Measurements from ENCODE around the gene NBEAL1.
A peak's percentile ranks its signal among the peaks of the same experiment; 100 is the strongest.
"Not testable (repeated sequence)": the region's sequence is repeated elsewhere in the genome, so short reads cannot be mapped to it uniquely, and the experiment has no call there.

Gene NBEAL1

DNA sequence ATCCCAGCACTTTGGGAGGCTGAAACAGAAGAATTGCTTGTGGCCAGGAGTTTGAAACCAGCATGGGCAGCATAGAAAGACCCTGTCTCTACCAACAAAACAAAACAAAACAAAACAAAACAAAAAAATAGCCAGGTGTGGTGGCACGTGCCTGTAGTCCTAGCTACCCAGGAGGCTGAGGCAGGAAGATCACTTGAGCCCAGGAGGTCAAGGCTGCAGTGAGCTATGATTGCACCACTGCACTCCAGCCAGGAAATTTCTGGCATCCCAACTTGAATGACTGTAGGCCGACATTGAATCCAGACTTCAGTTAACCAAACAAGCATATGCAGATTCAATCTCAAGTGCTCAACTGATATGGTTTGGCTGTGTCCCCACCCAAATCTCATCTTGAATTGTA lies 215.0 kb downstream of the NBEAL1 start:
- not testable (repeated sequence) for DNase-seq (ENCODE audit: low read depth)

DNA sequence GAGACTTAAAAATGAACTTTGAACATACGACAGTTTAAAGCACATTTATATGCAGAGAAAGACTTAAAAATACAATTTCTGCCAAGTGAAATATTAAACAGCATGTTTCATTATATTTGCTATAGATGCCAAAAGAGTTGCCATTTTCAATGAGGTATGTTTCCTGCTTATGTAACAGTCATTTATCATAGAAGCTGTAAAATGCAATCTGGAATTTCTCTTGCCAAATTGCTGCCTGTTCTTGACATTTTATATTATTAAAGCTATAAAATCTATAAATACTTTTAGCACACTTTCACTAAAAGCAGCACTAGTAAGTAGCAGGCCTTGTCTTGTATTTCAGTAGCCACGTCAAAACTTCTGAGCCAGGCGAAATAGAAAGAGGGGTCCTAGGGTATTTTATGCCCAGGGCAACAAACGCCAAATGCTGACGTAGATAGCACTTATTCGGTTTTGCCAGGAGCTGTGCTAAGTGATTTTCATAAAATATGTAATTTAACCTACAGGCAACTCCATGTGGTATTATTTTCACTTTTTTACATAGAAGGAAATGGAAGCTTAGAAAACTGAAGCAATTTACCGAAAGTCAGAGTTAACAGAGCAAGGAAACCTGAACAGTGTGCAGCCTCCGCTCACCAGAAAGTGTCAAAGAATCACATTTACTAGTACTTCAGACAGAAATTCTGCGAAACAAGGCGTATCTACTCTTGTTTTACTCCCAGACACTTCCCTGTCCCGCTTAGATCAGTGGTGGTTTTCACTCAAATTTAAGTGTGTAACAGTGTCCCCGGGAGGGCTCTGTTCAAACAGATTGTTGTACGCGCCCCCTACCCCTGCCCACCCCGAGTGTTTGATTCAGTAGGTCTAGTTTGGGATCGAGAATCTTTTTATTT lies 222.9 kb downstream of the NBEAL1 start:
- no peak for DNase-seq (ENCODE audit: low read depth)

DNA sequence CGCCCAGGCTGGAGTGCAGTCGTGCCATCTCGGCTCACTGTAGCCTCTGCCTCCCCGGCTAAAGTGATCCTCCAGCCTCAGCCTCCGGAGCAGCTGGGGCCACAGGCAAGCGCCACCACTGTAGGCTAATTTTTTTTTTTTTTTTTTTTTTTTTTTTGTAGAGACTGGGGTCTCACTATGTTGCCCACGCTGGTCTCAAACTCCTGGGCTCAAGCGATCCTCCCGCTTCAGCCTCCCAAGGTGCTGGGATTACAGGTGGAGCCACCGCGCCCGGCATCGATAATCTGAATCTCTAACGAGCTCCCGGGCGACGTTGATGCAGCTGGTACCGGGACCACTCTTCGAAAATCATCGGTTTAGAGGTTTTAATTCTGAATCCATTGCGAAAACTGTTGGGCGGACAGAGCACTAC lies 223.6 kb downstream of the NBEAL1 start:
- no peak for DNase-seq (ENCODE audit: low read depth)

GRCh38 chr2:203238704-203239526 lies 224.2 kb downstream of the NBEAL1 start, which contains the start of gene CYP20A1:
Gene CYP20A1 (plus strand): TSS chr2:203239018. CDS start chr2:203239063, 45 bp downstream.
- DNase-seq (ENCODE audit: low read depth) = peak; percentile 97

DNA sequence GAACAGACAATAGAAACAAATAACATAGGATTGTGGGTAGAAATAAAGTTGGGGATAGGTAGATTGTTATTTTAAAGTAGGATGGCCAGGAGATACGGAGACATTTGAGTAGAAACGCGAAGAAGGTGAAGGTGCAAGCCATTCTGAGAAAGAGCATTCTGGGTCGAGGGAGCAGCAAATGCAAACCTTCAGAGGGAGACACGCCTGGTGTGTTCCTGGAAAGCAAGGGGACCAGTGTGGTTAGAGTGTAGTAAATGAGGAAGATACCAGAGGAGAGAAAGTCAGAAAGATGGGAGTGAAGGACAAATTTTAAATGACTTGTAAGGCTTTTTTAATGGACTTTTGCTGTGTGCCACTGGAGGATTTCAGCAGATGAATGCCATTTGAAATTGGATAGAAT lies 225.8 kb downstream of the NBEAL1 start:
- DNase-seq (ENCODE audit: low read depth) = no peak

- DNase-seq (ENCODE audit: low read depth) = no peak
Observed at GRCh38 chr2:203242518-203242917, 227.8 kb downstream of the NBEAL1 start.

DNA sequence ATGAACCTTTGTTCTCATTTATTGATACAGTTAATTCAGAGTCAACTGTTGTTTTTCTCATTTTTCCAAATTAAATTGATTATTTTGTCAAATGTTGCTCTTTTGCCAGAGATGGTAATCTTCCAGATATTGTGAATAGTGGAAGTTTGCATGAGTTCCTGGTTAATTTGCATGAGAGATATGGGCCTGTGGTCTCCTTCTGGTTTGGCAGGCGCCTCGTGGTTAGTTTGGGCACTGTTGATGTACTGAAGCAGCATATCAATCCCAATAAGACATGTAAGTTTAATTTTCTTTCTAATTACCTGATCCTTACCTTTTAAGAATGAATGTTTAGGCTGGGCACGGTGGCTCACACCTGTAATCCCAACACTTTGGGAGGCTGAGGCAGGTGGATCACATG lies 232.0 kb downstream of the NBEAL1 start:
- DNase-seq (ENCODE audit: low read depth) = no peak

DNA sequence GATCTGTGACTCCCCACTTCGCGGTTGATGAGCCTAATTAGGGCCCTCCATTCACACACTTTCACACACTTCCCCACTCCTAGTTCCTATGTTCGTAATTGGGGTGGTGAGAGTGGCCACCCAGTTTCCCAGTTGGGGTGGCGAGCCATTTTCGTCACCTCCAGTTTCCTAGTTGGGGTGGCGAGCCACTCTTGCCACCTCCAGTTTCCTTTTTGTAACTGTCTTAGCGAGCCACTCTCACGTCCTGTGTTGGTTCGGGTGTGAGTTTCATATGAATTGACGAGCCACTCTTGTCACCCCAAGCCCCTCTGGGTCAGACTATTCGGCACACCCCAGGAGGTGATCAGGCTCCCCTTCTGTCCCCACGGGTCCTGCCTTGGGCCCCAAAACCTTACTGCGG lies 238.1 kb downstream of the NBEAL1 start:
- no peak for DNase-seq (ENCODE audit: low read depth)

DNA sequence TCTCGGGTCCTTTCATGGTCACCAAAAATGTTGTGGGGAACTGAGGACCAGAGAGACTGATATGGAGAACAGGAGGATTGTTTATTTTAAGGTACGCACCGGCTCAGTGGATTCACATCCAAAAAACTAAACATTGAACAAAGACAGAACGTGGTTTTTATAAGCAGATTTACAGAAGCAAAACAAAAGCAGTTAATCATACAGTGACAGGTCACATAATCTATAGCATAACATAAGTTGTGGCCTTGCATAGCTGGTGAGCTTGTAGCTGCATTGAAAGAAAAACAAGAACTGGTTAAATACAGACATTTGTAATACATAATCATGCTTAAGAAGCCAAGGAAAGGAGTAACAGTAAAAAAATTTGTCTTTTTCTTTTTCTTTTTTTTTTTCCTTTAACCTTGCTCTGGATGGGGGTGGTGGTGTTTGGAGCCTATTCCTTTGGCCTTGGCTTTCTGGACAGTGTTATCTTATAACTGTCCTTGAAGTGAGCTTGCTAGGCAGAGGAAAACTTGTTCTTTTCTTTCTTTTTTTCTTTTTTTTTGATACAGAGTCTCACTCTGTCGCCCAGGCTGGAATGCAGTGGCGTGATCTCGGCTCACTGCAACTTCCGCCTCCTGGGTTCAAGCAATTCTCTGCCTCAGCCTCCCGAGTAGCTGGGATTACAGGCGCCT lies 238.9 kb downstream of the NBEAL1 start:
- not testable (repeated sequence) for DNase-seq (ENCODE audit: low read depth)

DNA sequence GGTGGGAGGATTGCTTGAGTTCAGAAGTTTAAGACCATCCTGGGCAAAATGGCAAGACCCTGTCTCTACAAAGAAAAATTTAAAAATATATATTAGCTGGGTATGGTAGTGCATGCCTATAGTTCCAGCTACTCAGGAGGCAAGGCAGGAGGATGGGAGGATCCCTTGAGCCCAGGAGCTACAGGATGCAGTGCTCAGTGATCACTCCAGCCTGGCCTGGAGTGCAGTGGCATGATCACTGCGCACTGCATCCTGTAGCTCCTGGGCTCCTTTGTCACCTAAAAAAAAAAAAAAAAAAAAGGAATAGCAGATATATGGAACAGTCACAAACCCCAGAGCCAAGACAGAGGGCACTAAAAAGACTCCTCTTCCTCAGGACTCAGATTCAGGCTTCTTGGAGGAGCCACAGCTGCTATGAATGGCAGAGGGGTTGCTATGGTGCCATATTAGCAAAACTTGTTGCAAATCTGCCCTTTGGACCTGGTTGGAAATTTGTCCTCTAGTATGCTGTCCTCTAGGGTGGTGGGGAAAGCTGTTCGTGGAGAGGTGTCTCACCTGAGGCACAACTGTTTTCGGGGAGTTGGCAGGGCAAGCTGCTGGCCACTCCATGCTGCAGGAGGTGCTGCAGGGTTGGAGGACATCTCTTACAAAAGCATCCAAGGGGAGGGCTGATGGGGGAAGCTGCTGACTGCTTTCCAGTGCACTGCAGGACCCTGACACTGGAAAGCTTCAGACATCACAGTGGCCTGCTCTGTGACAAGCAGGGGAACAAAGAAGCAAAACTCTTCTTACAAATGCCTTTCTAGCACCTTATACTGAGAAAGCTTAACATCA lies 246.9 kb downstream of the NBEAL1 start:
- DNase-seq (ENCODE audit: low read depth) = no peak

All from stimulated activated CD8-positive, alpha-beta memory T cell treated with anti-CD3 and anti-CD28 coated beads, Interleukin-4, amount 100 ng/mL, for 24 hours (primary cell).